ENCODE measurements around the gene RNF213.
"Not testable (repeated sequence)": the region's sequence is repeated elsewhere in the genome, so short reads cannot be mapped to it uniquely, and the experiment has no call there.

The RNF213 gene

DNA sequence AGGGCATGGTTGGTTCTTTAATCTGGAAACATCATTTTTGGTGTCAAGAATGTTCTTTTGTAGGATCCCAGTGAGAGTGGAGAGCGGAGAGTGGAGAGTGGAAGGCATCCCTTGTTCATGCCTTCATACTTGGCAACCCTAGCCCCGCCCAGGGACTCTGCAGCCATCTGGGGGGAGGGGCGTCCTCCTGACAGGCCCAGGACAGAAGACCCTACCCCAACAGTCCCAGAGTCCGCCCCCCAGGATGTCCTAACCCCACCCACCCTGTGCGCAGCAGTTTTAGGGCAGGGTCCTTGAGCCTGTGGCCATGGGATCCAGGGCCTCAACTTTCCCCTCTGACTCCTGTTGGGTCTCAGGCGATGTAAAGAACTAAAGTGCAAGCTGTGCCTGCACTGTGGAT is 36.0 kb upstream of the RNF213 start:
- no peak for DNase-seq (ENCODE audit: low read depth)

DNA sequence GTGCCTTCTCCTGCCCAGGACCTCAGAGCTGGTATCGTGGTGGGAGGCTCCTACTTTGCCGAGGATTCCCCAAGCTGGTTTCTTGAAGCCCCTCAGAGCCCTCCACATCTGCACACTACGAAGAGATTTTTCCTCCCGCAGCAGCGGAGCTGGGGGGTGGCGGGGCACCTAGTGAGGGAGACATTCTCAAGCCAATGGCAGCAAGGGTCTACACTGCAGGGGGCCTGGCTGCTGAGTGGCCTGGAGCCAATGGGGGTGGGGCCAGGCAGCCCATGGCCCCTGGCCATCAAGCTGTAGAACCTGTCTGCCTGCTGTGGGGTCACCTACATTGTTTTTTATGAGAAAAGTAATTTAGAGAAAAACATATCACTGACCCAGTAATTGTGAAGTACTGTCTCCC is 35.4 kb upstream of the RNF213 start:
- DNase-seq (ENCODE audit: low read depth): no peak

DNA sequence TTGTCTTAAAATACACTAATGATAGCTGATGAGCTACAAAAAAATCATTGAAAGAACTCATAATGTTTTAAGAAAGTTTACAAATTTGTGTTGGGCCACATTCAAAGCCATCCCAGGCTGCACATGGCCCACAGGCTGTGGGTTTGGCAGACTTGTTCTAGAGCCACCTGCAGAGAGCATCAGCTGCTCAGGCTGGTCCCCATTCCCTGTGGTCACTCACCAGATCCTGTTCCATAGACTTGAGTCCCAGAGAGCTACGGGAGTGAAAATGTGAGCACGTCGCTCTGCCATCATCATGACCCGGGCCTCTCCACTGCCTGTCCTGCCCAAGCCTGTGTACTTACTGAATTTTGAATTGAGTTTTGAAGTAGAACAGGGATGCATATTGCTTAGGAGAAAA is 33.5 kb upstream of the RNF213 start:
- no peak for DNase-seq (ENCODE audit: low read depth)

DNA sequence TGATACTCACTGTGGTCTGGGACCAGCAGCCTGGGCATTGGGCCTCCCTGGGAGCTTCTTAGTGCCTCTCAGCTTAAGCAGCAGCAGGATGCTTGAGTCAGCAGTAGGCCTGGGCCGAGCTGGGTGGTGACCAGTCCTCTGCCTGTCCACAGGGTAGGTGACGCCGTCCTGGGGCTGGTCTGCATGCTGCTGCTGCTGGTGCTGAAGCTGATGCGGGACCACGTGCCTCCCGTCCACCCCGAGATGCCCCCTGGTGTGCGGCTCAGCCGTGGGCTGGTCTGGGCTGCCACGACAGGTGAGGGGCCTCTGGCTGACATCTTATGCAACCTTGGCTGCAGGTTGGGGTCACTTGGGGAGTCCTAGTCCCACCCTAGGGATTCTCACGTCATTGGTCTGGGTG is 33.0 kb upstream of the RNF213 start:
- no peak for DNase-seq (ENCODE audit: low read depth)

DNA sequence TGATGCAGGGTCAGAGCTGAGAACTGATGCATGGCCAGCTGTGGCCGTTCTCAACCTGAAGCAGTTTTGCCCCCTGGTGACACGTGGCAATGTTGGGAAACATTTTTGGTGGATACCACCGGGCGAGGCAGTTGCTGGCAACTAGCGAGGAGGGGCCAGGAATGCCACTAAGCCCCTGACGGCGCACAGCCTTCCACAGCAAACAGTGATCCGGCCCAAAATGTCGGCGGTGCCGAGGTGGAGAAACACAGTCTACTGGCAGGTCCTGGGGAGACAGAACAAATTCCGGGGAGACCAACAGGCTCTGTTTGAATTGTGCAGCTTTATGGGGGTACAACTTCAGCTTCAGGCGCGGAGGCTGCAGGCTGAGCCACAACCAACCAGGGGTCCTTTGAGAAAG is 32.2 kb upstream of the RNF213 start:
- DNase-seq (ENCODE audit: low read depth): no peak

DNA sequence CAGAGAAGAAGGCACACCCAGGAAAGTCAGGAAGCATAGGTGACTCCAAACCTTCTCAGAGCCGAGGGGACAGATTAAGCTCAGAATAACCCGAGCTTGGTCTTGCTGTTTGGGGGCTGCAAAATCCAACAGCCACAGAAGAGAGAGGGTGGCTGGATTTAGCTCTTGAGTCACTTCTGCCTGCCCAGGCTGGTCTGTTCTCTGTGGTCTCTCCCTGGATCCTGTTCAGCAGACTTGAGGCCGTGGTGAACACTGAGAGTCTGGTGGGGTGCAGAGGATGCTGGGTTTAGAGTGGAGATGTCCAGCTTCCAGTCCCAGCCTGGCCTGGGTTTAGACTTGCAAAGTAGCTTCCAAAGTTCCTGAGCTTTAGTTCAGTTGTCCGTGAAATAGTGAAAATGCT is 31.6 kb upstream of the RNF213 start:
- no peak for DNase-seq (ENCODE audit: low read depth)

DNA sequence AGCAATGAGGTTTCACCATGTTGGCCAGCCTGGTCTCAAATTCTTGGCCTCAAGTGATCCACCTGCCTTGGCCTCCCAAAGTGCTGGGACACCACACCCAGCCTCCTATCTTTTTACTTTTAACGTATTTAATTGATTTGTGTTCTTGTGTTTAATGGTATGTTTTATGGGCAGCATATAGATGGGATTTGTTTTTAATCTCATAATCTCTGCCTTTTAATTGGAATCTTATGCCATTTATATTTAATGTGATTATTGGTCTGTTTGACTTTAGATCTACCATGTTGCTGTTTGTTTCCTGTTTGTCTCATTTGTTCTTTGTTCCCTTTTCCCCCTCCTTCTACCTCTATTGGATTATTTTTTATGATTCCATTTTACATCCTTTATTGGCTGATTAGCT is 28.2 kb upstream of the RNF213 start:
- no peak for DNase-seq (ENCODE audit: low read depth)

DNA sequence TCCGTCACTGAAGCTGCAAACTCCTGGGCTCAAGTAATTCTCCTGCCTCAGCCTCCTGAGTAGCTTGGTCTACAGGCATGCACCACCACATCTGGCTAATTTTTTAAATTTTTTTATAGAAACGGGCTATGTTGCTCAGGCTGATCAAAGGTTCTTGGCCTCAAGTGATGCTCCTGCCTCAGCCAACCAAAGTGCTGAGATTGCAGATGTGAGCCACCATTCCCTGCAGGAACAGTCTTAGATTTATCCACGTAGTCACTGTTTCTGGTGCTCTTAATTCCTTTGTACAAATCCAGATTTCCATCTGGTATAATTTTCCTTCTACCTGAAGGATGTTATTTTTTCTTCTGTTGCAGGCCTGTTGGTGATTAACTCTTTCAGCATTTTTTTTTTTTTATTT is 27.4 kb upstream of the RNF213 start:
- DNase-seq (ENCODE audit: low read depth): no peak

DNA sequence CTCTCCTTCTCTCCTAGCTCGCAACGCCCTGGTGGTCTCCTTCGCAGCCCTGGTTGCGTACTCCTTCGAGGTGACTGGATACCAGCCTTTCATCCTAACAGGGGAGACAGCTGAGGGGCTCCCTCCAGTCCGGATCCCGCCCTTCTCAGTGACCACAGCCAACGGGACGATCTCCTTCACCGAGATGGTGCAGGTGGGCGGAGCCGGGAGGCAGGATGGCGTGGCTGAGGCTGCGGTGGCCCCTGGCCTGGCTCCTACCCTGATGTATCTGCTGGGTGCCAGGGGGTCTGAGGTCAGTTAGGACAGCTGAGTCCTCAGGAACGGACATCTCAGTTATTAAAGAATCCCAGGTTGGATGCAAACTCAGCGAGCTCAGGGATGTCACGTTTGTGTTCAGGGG is 23.7 kb upstream of the RNF213 start:
- DNase-seq (ENCODE audit: low read depth): no peak

DNA sequence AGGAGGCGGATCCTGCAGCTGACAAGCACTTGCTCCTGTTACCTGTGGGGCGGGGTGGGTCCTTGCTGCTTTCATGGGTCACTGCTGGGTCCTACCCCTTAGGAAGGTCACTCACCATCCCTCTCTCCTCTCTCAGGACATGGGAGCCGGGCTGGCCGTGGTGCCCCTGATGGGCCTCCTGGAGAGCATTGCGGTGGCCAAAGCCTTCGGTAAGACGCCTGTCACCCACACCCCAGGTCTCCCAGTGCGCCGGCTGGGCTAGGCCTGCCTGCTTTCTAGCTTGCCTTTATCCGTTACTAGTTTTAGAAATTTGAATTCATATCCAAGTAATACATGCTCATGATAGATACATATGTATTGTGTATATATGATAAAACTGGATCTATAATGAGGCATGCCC is 23.3 kb upstream of the RNF213 start:
- no peak for DNase-seq (ENCODE audit: low read depth)

DNA sequence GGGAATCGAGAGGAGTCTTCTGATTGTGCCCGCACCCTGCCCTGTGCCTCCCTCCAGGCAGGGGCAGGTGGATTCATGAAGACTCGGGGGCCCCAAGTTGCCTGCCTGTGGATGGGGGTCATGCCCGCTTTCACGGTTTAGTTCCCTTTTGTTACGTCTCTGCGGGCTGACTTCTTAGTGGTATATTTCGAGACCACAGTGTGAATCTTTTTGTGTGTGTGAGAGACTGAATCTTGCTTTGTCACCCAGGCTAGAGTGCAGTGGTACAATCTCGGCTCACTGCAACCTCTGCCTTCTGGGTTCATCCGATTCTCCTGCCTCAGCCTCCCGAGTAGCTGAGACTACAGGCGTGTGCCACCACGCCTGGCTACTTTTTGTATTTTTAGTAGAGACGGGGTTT is 18.1 kb upstream of the RNF213 start:
- DNase-seq (ENCODE audit: low read depth): no peak

DNA sequence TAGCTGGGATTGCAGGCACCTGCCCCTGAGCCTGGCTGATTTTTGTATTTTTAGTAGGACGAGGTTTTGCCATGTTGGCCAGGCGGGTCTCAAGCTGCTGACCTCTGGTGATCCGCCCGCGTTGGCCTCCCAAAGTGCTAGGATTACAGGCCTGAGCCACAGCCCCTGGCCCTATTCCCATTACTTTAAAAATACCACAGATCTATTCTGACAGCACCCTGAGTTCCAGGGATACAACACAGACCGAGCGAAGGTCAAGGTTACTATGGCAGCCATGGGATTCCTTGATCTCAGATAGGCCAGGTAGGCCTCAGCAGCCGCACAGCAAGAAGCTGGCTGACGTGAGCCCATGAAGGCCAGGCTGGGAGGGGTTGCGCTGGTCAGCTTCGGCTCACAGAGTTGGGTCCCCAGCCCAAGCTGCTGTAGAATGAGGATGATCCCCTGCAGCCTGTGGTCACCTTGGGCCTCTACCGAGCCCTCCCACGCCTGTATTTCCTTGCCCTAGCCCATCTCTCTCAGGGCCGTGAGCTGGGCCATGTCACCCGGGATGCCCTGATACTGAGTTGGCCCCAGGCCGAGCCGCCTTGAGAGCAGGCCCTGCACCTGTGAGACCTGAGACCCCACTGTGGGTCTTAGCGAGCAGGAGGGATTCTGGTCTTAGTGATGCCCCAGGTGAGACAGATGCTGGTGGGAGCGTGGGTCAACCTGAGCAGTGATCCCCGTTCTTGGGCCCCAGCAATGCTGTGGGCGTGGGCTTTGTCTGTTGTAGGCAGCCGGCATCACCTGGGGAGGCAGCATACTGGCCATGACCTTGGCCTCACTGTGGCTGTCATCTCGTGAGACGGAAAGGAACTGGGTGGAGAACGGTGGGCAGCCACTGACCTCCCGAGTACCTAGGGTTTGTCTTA is 16.9 kb upstream of the RNF213 start:
- DNase-seq (ENCODE audit: low read depth): no peak

DNA sequence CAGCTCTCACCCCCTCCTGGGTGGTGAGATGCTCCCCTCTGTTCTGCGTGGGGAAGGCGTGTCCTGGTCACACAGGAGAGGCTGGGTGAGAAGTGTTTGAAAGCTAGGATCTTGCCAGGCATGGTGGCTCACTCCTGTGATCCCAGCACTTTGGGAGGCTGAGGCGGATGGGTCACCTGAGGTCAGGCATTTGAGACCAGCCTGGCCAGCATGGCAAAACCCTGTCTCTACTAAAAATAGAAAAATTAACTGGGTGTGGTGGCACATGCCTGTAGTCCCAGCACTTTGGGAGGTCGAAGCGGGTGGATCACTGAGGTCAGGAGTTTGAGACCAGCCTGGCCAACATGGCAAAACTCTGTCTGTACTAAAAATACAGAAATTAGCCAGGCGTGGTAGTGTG is 16.2 kb upstream of the RNF213 start:
- DNase-seq (ENCODE audit: low read depth): not testable (repeated sequence)

DNA sequence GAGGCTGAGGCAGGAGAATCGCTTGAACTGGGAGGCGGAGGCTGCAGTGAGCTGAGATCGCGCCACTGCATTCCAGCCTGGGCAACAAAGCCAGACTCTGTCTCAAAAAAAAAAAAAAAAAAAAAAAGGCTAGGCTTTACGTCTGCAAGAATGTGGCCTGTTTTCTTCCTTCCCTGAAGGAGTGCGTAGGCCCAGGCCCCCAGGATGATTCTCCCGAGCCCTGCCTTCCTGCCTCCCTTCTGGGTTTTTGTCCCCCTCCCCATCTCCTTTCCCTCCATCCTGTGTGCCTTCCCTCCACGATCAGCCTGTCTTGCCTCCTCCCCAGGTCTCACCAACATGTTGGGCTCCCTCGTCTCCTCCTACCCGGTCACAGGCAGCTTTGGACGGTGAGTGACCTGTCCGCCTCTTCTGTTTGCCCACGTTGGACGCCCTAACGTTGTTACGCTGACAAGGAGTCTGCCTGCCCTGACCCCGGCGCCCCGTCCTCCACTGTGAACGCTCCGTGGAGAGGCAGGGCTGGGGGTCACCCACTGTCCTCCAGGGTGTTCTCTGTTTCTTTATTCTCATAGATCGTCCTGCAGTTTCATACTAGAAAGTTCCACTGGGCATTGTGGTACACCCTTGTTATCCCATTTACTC is 15.7 kb upstream of the RNF213 start:
- DNase-seq (ENCODE audit: low read depth): no peak

DNA sequence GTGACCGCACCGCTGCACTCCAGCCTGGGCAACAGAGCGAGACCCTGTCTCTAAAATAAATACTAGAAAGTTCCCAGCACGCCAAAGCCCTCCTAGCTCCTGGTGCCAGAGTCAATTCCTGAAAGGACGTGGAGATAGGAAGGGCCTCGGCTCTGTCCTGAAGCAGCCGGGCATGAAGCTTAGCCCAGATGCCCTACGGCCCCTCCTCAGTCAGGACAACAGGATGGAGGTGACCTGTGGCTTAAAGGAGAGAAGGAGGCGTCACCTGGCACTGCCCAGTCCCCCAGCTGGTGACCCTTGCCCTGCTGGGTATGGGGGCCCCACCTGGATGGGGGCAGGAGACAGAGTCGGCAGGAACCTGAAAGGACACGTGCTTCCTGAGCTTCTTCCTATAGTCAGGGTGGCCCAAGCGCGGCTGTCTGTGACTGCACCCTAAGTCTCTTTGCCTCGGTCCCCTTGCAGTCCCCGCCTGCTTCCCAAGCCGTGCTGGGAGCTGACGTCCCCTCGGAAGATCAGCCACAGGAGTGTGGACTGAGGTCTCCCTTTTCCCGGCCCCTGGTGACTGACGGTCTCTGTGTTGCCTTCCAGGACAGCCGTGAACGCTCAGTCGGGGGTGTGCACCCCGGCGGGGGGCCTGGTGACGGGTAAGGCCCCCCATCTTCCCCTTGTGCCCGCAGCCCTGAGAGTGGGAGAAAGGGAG is 14.9 kb upstream of the RNF213 start:
- DNase-seq (ENCODE audit: low read depth): no peak

DNA sequence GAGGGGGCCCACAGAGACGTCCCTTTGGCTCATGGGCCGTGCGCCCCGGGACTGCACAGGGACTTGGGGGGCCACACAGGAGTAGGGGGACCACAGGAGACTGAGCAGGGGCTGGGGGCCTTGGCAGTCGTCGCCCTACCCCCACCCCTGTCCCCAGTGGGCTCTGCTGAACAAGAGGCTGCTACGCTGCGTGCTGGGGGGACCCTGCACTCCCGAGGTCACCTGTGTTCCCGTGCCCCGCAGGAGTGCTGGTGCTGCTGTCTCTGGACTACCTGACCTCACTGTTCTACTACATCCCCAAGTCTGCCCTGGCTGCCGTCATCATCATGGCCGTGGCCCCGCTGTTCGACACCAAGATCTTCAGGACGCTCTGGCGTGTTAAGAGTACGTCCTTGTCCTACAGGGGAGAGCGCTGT is 14.4 kb upstream of the RNF213 start:
- no peak for DNase-seq (ENCODE audit: low read depth)

DNA sequence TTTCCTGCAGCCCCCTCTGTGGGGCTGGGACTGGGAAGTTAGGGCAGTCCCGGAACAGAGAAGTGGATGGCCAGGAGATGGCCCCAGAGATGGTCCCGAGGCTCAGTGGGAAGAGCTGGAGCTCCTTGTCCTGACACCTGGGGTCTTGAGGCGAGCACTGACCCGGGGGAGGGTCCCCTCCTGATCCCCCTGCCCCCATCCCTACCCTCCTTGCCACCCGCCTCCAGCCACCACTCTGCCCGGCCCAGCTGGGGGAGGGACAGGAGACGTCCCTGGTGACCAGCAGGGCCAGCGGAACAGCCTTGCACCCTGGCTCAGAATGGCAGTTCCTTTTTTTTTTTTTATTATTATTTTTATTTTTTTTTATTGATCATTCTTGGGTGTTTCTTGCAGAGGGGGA is 13.9 kb upstream of the RNF213 start:
- DNase-seq (ENCODE audit: low read depth): no peak

DNA sequence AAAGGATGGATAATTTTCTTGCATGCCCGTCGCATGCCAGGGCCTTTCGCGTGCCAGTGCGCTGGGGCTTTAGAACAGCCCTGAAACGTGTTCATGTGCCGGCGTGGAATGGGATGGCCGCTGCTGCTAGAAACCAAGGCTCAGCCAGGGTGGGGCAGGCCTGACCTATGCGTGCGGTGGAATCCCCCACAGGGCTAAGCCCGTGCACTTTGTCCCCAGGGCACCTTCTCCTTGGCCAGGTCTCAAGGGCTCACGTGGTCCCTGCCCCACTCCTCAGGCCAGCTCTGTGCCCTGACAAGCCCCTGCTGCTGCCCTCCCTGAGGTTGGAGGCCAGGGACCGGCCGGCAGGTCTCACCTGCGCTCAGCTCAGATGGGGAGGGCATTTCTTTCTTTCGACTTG is 13.1 kb upstream of the RNF213 start:
- no peak for DNase-seq (ENCODE audit: low read depth)

DNA sequence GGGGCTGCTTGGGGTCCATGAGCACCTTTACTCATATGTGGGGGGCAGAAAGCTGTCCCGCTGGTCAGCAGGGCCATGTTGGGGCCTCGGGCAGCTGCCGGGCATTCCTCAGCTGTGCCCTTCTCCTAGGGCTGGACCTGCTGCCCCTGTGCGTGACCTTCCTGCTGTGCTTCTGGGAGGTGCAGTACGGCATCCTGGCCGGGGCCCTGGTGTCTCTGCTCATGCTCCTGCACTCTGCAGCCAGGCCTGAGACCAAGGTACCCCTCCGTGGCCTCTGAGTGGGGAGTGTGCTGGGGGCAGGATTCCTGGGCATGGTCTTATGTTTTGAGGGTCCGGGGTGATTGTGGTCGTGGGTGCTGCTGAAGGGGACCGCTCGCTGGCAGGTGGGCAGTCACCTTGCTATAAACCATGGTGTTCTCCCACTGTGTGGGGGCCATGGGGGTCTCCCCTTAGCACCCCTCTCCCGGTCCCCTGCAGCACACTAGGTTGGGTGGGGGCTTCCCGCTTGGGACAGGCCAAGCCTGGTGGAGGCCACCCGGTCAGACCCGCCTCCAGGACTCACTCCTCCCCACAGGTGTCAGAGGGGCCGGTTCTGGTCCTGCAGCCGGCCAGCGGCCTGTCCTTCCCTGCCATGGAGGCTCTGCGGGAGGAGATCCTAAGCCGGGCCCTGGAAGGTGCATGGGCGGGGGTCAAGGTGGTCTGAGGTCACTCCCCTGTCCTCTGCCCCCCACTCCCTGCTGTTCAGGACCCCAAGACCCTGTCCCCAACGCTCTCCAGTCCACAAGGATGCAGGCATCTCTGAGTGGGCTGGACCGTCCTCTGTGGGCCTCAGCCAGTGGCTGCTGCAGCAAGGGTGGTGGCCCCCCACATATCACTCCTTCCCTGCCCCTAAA is 12.4 kb upstream of the RNF213 start:
- DNase-seq (ENCODE audit: low read depth): no peak

DNA sequence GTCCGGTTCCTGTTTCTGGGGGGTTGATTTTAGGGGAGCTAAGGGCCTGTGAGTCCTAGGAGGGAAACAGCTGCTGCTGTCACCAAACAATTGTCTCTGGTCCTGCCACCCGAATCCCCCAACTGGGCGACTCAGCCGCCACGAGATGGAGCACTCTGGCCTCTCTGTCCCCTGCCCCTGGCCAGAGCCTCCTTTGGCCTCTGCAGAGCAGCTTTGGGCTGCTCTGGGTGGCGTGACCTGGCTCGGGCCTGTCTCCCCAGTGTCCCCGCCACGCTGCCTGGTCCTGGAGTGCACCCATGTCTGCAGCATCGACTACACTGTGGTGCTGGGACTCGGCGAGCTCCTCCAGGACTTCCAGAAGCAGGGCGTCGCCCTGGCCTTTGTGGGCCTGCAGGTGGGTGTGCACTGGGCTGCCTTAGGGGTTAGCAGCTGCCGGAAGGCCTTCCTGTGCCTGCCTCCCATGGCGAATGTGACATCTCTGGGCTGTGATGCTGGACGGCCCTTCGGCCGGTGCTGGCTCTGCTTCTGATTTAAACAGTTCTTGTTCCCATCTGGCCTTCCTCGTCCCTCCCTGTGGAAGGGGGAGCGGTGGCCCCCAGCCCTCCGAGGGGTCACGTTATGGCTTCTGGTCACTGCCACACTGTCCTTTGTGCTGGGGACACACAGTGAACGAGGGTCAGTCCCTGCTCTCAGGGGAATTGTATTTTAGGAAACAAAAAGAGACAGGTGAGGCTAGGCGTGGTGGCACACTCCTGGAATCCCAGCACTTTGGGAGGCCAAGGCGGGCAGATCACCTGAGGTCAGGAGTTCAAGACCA is 11.6 kb upstream of the RNF213 start:
- DNase-seq (ENCODE audit: low read depth): no peak

DNA sequence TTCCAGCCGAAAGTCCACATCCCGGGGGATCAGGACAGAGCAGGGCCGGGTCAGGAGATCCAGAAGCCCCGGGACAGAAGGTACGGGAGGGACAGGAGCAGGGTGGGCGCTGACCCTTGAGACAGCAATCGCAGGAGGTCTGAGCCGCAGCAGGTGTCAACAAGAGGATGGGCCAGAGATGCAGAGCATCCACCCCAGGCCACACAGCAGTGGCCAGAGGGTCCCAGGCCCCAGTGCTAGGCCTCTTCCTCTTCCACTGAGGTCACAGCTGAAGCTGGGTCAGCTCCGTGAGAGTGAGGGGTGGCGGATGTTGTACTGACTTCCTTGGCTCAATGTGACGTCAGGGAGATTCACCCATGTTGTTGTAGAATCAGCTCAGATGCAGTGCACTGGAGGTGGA is 8.7 kb upstream of the RNF213 start:
- no peak for DNase-seq (ENCODE audit: low read depth)

All from stimulated activated CD8-positive, alpha-beta memory T cell treated with anti-CD3 and anti-CD28 coated beads, Interleukin-15, amount 100 ng/mL, for 1 hour (primary cell).